Right lobe of liver (tissue), 4 donors: Measurements from ENCODE around the gene CDC123.

ENCODE experiments used
- POLR2A ChIP-seq: fragments of 450-650 bp; IDR thresholded peaks from one replicate; pipeline ENCODE4 v1.6.1; 2017; ENCODE audit warnings: antibody characterized with exemption, mild to moderate bottlenecking
- TF ChIP-seq, protein P1 (sequence below), 4 donors: fragments of 200-600 bp in 3 of 4; fragments of 450-650 bp in 1 of 4; IDR thresholded peaks; one replicate each; pipeline versions ENCODE4 v1.5.1 to v1.8.0; 2016 to 2022; ENCODE audit warnings: antibody characterized with exemption in 4 of 4, mild to moderate bottlenecking in 2 of 4
- donor health status: DM: no; HTN: no; CAD: no.
- donor health status: DM: no; HTN: no; CAD: no.
- donor health status: DM: no; HTN: yes; CAD: no.

DNA sequence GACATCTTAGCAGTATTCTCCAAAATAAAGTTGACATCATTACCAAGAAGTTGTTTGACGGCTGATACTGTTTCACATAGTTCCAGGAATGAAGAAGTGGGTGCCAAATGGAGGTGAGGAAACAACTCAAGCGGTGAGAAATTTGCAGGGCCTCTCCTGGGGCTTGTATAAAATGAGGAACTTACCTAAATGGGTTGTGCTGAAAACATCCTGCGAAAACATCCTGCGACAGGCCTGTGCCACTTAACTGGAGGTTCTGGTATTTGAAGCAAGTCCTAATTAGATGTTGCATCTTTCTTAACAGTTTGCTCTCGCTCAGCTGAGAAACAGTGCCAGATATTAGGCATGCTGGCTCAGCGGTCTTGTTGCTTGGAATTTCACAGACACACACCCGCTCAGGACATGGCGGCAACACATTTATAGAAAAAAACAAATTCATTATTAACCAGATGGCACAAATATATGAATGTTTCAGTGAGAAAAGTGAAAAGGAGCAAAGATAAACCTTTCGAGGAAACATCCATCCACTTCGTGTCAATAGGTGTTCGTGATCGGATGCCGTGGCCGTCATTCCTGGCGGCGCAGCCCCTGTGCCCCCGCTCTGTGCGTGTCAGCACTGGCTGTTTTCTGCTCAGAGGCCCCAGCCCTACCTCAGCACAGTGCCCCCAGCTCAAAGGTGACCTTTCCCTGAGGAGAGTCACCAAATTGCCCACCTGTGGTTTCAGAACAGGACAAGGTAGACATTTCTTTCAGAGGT is 48.1 kb downstream of the CDC123 start:
- TF ChIP-seq, protein P1, sequence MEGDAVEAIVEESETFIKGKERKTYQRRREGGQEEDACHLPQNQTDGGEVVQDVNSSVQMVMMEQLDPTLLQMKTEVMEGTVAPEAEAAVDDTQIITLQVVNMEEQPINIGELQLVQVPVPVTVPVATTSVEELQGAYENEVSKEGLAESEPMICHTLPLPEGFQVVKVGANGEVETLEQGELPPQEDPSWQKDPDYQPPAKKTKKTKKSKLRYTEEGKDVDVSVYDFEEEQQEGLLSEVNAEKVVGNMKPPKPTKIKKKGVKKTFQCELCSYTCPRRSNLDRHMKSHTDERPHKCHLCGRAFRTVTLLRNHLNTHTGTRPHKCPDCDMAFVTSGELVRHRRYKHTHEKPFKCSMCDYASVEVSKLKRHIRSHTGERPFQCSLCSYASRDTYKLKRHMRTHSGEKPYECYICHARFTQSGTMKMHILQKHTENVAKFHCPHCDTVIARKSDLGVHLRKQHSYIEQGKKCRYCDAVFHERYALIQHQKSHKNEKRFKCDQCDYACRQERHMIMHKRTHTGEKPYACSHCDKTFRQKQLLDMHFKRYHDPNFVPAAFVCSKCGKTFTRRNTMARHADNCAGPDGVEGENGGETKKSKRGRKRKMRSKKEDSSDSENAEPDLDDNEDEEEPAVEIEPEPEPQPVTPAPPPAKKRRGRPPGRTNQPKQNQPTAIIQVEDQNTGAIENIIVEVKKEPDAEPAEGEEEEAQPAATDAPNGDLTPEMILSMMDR (IDR thresholded peaks at IDR 0.05), result no peak
- no peak for TF ChIP-seq POLR2A
